Mammary epithelial cell (primary cell): ENCODE measurements around the gene SHKBP1.

ENCODE experiments used
- CTCF ChIP-seq, 2 donors: IDR thresholded peaks in 1 of 2; conservative IDR thresholded peaks in 1 of 2; 2 replicates each; pipeline ENCODE4 v1.5.1; 2011 to 2012; ENCODE audit warnings: inconsistent platforms in 2 of 2, low read length in 2 of 2, mild to moderate bottlenecking in 2 of 2, control low read depth in 1 of 2, low read depth in 1 of 2; ENCODE audit not compliant: insufficient read depth in 1 of 2; ENCODE audit errors: extremely low read depth in 1 of 2
- EZH2 ChIP-seq: IDR thresholded peaks from 2 replicates; pipeline ENCODE4 v1.6.1; 2012; ENCODE audit warnings: low read length, inconsistent platforms, borderline replicate concordance

- TF ChIP-seq CTCF (conservative IDR thresholded peaks at IDR 0.05 in 1 of 2, IDR thresholded peaks at IDR 0.05 in 1 of 2; ENCODE audit: extremely low read depth in 1 of 2, insufficient read depth in 1 of 2, low read depth in 1 of 2, low read length in 2 of 2) (no peak), EZH2 (no peak)
These were observed 62.9 kb downstream of the SHKBP1 start for GRCh38 chr19:40639638-40639982.
